ENCODE measurements around the gene FOXO1.

Gene FOXO1

GRCh38 chr13:40539576-40540327, 126.7 kb downstream of the FOXO1 start:
- DNase-seq, result no peak

- no peak for DNase-seq
These were observed 129.1 kb downstream of the FOXO1 start for GRCh38 chr13:40537146-40537895.

- no peak for DNase-seq
These were observed 129.9 kb downstream of the FOXO1 start for GRCh38 chr13:40536443-40537113.

GRCh38 chr13:40535345-40535836, 131.1 kb downstream of the FOXO1 start:
- no peak for DNase-seq

- DNase-seq, result no peak
These were observed 132.0 kb downstream of the FOXO1 start for GRCh38 chr13:40534456-40534855.

- no peak for DNase-seq
These were observed 133.4 kb downstream of the FOXO1 start for GRCh38 chr13:40533072-40533471.

GRCh38 chr13:40530961-40531360, 135.5 kb downstream of the FOXO1 start:
- DNase-seq, result no peak

GRCh38 chr13:40528881-40529280, 137.6 kb downstream of the FOXO1 start:
- no peak for DNase-seq

GRCh38 chr13:40527914-40528313, 138.5 kb downstream of the FOXO1 start:
- no peak for DNase-seq

- DNase-seq, result no peak
These were observed 144.2 kb downstream of the FOXO1 start for GRCh38 chr13:40522282-40522681.

- no peak for DNase-seq
These were observed 145.5 kb downstream of the FOXO1 start for GRCh38 chr13:40520916-40521315.

- DNase-seq, result no peak
These were observed 146.8 kb downstream of the FOXO1 start for GRCh38 chr13:40519637-40520036.

- DNase-seq, result peak; percentile 19
These were observed 148.0 kb downstream of the FOXO1 start for GRCh38 chr13:40518481-40518882.

- no peak for DNase-seq
These were observed 148.7 kb downstream of the FOXO1 start for GRCh38 chr13:40517486-40518480.

GRCh38 chr13:40515702-40516101, 150.7 kb downstream of the FOXO1 start:
- no peak for DNase-seq

GRCh38 chr13:40514802-40515201, 151.6 kb downstream of the FOXO1 start:
- DNase-seq, result no peak

GRCh38 chr13:40509876-40510275, 156.6 kb downstream of the FOXO1 start:
- DNase-seq, result no peak

- DNase-seq, result no peak
These were observed 157.6 kb downstream of the FOXO1 start for GRCh38 chr13:40508767-40509342.

GRCh38 chr13:40508127-40508526, 158.3 kb downstream of the FOXO1 start:
- DNase-seq, result no peak

GRCh38 chr13:40506592-40507446, 159.6 kb downstream of the FOXO1 start:
- no peak for DNase-seq

All from activated T-cell treated with anti-CD3 and anti-CD28 coated beads for 4 hours (primary cell).